ENCODE results near the gene CHPF. TPM values are rescaled to one million over a fixed set of nuclear protein-coding genes. Genes with fewer than 3 reads are reported as not detected.

The CHPF gene
- polyA plus RNA-seq, 1 experiment, result 119 TPM

- DNase-seq (ENCODE audit: low read depth), result no peak
- Histone ChIP-seq H3K27me3 (ENCODE audit: control insufficient read depth, insufficient read depth, low read length) (peaks cover 13% of the 10 kb centered on the region), H3K36me3 (ENCODE audit: control insufficient read depth, insufficient read depth, low read length) (no peaks in the 10 kb centered on the region), H3K4me3 (ENCODE audit: low read depth, low read length) (no peak overlapping the region)
- TF ChIP-seq, protein P1, sequence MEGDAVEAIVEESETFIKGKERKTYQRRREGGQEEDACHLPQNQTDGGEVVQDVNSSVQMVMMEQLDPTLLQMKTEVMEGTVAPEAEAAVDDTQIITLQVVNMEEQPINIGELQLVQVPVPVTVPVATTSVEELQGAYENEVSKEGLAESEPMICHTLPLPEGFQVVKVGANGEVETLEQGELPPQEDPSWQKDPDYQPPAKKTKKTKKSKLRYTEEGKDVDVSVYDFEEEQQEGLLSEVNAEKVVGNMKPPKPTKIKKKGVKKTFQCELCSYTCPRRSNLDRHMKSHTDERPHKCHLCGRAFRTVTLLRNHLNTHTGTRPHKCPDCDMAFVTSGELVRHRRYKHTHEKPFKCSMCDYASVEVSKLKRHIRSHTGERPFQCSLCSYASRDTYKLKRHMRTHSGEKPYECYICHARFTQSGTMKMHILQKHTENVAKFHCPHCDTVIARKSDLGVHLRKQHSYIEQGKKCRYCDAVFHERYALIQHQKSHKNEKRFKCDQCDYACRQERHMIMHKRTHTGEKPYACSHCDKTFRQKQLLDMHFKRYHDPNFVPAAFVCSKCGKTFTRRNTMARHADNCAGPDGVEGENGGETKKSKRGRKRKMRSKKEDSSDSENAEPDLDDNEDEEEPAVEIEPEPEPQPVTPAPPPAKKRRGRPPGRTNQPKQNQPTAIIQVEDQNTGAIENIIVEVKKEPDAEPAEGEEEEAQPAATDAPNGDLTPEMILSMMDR (IDR thresholded peaks at IDR 0.05; ENCODE audit: insufficient read depth, low read depth, low read length), result no peak
- ChIA-PET POLR2A (no interaction called here), CTCF (interaction anchor here (0.6 to 42.0 kb wide), 6 partner anchors 7 to 115 kb away, joined by 3 to 872 read pairs (median 3); partner anchors contain the start of genes ASIC4, CHPF, GMPPA and TMEM198)
These were observed 25.4 kb downstream of the CHPF start for GRCh38 chr2:219517954-219518778.

- H3K27me3 ChIP-seq (ENCODE audit: control insufficient read depth, insufficient read depth, low read length), result peaks cover 23% of the 10 kb centered on the region
These were observed 26.7 kb downstream of the CHPF start for GRCh38 chr2:219516888-219517287.

DNA sequence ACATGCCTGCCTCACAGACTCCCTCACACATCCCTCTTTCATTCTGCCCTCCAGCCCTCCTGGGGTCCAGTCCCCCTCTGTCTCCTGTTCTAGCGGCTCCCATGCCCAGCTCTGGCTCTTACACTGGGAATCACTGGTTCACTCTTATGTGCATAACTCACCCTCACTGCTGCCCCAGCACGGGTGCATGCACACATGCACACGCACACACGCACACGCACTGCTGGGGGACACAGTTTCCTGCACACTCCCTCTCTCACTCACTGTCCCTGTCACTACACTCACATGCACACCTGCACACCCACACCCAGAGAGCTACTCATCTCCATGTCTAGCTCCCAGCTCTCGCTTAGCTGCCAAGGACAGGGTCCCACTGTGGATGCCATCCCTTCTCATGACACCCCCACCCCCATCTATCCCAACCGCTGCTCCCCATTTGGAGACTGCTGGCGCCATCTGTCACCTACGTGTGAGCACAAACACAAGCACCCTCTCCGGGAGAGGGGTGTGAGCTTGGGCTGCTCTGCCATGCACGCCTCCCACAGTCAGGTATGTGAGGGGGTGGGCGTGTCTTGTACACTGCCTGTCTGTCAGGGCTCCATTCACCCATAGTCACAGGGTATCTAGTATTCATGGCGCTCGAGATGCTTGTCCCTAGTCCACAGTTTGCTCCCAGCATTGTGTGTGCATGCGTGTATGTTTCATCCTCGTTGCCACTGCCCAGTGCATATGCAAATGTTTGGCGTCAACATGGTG, 27.6 kb downstream of the CHPF start:
- H3K27me3 ChIP-seq (ENCODE audit: control insufficient read depth, insufficient read depth, low read length), result peaks cover 28% of the 10 kb centered on the region
- CTCF ChIA-PET, result interaction anchor here (0.6 to 42.0 kb wide), 4 partner anchors 5 to 113 kb away, joined by 3 to 872 read pairs (median 438); partner anchors contain the start of genes ASIC4, CHPF, GMPPA and TMEM198
- TF ChIP-seq, protein P1 (IDR thresholded peaks at IDR 0.05; ENCODE audit: insufficient read depth, low read depth, low read length), result no peak
- DNase-seq (ENCODE audit: low read depth), result no peak
- POLR2A ChIA-PET, result no interaction called here
- no peak overlapping the region for H3K4me3 ChIP-seq (ENCODE audit: low read depth, low read length)
- H3K36me3 ChIP-seq (ENCODE audit: control insufficient read depth, insufficient read depth, low read length), result no peaks in the 10 kb centered on the region

More at GRCh38 chr2:219516888-219517287, 26.7 kb downstream of the CHPF start:
- Histone ChIP-seq H3K4me3 (ENCODE audit: low read depth, low read length) (no peak overlapping the region), H3K36me3 (ENCODE audit: control insufficient read depth, insufficient read depth, low read length) (no peaks in the 10 kb centered on the region)
- CTCF ChIA-PET, result interaction anchor here (1.3 to 42.0 kb wide), 3 partner anchors 6 to 83 kb away, joined by 3 to 872 read pairs (median 872); partner anchors contain the start of genes ASIC4, CHPF, GMPPA and TMEM198
- TF ChIP-seq, protein P1 (IDR thresholded peaks at IDR 0.05; ENCODE audit: insufficient read depth, low read depth, low read length), result no peak
- POLR2A ChIA-PET, result no interaction called here
- DNase-seq (ENCODE audit: low read depth), result no peak

DNA sequence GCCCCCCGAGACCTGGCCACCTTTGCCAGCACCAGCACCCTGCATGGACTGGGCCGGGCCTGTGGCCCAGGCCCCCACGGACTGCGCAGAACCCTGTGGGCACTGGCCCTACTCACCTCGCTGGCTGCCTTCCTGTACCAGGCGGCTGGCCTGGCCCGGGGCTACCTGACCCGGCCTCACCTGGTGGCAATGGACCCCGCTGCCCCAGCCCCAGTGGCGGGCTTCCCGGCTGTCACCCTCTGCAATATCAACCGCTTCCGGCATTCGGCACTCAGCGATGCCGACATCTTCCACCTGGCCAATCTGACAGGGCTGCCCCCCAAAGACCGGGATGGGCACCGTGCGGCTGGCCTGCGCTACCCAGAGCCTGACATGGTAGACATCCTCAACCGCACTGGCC, 28.8 kb downstream of the CHPF start:
- H3K27me3 ChIP-seq (ENCODE audit: control insufficient read depth, insufficient read depth, low read length), result peaks cover 30% of the 10 kb centered on the region
- DNase-seq (ENCODE audit: low read depth), result no peak
- TF ChIP-seq, protein P1 (IDR thresholded peaks at IDR 0.05; ENCODE audit: insufficient read depth, low read depth, low read length), result no peak
- ChIA-PET POLR2A (no interaction called here), CTCF (interaction anchor here (2.7 to 42.0 kb wide), 3 partner anchors 4 to 113 kb away, joined by 7 to 872 read pairs (median 872); partner anchors contain the start of genes ASIC4, CHPF, GMPPA and TMEM198)
- no peak overlapping the region for H3K4me3 ChIP-seq (ENCODE audit: low read depth, low read length)
- no peaks in the 10 kb centered on the region for H3K36me3 ChIP-seq (ENCODE audit: control insufficient read depth, insufficient read depth, low read length)
